HFFc6 (cell line): ENCODE results near the gene GNPTG. TPM values are rescaled to one million over a fixed set of nuclear protein-coding genes. Genes with fewer than 3 reads are reported as not detected.
"Not testable (repeated sequence)": the region's sequence is repeated elsewhere in the genome, so short reads cannot be mapped to it uniquely, and the experiment has no call there.

Experiments used
- DNase-seq: peaks from one replicate; pipeline ENCODE4 v3.0.0-alpha.2; 2018
- H3K27ac Mint-ChIP-seq: 2 replicates; pipeline ENCODE4 v1.8.0; 2020; ENCODE audit warnings: mild to moderate bottlenecking, mixed read lengths
- H3K27me3 Mint-ChIP-seq: 2 replicates; pipeline ENCODE4 v1.8.0; 2021; ENCODE audit warnings: mild to moderate bottlenecking, moderate library complexity, mixed read lengths; ENCODE audit not compliant: insufficient read depth
- H3K36me3 Mint-ChIP-seq: 2 replicates; pipeline ENCODE4 v1.8.0; 2021; ENCODE audit warnings: low read depth, mixed read lengths
- H3K4me1 Mint-ChIP-seq: 2 replicates; pipeline ENCODE4 v1.8.0; 2020; ENCODE audit warnings: low read depth, mixed read lengths
- H3K4me3 Mint-ChIP-seq: 2 replicates; pipeline ENCODE4 v1.8.0; 2020; ENCODE audit warnings: mild to moderate bottlenecking, moderate library complexity, mixed read lengths
- H3K9me3 Mint-ChIP-seq: 2 replicates; pipeline ENCODE4 v1.8.0; 2020; ENCODE audit warnings: mild to moderate bottlenecking, mixed read lengths
- total RNA-seq, 6 experiments: library from RNA; stranded (reverse); fragmentation: NEBNext Ultra II Directional; extraction: Animal tissue kit (Norgen Biotek cat#: 25700); gene quantifications; 2 replicates in 1 of 6; 3 replicates in 5 of 6; pipeline ENCODE4 v1.2.3, GENCODE V29; 2021
- TF ChIP-seq, protein P1 (sequence below): fragments of 200-600 bp; sonication (generic); IDR thresholded peaks from 2 replicates; pipeline ENCODE4 v1.5.0; 2021; ENCODE audit warnings: antibody characterized with exemption, mild to moderate bottlenecking

The GNPTG gene
- total RNA-seq, 6 experiments from 2014 or later = 46.8 to 68.1 (median 52.6) TPM

DNA sequence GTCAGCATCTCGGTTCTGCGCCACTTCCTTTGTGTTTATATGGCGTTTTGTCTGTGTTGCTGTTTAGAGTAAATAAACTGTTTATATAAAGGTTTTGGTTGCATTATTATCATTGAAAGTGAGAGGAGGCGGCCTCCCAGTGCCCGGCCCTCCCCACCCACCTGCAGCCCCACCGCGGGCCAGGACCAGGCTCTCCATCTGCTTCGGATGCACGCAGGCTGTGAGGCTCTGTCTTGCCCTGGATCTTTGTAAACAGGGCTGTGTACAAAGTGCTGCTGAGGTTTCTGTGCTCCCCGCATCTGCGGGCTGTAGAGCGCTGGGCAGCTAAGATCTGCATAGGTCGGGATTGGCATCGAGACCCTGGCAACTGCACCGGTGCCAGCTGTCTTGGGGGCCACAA lies 26.5 kb upstream of the GNPTG start:
- Mint-ChIP-seq H3K27ac (no peak overlapping the region), H3K4me3 (no peak overlapping the region), H3K4me1 (no peaks in the 10 kb centered on the region), H3K9me3 (no peaks in the 10 kb centered on the region), H3K27me3 (peaks cover 1% of the 10 kb centered on the region; the same call in 1 of the 2 replicates), H3K36me3 (peaks cover under 1% of the 10 kb centered on the region; the same call in 1 of the 2 replicates)
- TF ChIP-seq, protein P1, sequence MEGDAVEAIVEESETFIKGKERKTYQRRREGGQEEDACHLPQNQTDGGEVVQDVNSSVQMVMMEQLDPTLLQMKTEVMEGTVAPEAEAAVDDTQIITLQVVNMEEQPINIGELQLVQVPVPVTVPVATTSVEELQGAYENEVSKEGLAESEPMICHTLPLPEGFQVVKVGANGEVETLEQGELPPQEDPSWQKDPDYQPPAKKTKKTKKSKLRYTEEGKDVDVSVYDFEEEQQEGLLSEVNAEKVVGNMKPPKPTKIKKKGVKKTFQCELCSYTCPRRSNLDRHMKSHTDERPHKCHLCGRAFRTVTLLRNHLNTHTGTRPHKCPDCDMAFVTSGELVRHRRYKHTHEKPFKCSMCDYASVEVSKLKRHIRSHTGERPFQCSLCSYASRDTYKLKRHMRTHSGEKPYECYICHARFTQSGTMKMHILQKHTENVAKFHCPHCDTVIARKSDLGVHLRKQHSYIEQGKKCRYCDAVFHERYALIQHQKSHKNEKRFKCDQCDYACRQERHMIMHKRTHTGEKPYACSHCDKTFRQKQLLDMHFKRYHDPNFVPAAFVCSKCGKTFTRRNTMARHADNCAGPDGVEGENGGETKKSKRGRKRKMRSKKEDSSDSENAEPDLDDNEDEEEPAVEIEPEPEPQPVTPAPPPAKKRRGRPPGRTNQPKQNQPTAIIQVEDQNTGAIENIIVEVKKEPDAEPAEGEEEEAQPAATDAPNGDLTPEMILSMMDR = no peak
- DNase-seq = no peak

DNA sequence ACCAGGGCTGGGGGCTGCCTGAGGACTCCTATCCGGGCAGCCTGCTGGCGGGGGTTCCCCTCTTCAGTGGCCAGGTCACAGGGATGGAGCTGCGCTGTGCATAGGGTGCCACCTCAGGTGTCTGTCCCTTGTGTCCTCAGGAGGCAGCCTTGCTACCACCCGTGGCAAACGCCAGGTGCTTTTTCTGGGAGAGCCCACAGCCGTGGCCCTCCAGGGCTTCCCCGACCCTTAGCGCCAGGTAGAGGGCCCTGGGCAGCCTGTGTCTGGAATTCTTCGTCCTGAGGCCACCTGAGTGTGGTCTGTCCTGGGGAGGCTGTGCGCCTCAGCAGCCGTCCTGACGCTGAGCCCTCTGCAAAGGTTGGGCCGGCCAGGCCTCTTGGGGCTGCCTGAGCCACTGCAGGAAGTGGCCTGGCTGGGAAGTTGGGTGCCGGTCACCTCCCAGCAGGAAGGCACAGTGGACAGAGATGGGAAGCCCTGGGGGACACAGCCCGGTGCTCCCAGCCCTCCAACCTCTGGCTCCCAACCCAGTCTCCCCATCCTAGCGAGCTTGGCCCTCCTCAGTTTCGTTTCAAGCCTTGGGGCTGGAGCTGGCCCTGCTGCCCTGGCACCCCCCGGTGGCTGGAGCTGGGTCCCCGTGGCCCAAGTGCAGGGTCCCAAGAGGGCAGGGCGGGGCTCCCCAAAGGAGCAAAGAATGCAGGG lies 25.9 kb upstream of the GNPTG start:
- Mint-ChIP-seq H3K4me1 (no peaks in the 10 kb centered on the region), H3K27me3 (peaks cover 1% of the 10 kb centered on the region; the same call in 1 of the 2 replicates), H3K36me3 (no peaks in the 10 kb centered on the region), H3K4me3 (no peak overlapping the region), H3K27ac (no peak overlapping the region), H3K9me3 (no peaks in the 10 kb centered on the region)
- DNase-seq = no peak
- TF ChIP-seq, protein P1 = no peak

DNA sequence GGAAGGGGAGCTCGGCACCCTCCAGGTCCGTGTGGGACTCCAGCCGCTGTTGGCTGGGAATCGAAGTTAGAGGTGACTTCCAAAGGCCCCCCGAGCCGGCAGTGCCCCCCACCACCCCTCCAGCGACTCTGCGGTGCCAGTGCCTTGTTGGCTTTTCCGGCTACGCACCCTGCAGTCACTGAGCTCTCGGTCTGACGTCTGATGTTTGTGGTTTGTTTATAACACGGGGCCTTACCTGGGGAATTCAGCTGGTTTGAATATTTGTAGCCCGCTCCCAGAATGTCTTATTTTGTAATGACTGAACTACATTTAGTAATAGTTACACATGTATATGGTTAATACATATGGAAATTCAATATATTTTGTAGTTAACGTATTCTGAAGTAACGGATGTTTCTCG lies 25.3 kb upstream of the GNPTG start:
- TF ChIP-seq, protein P1 = no peak
- no peak for DNase-seq
- peaks cover 1% of the 10 kb centered on the region; the same call in 1 of the 2 replicates for H3K4me1 Mint-ChIP-seq
- H3K4me3 Mint-ChIP-seq = no peak overlapping the region
- H3K36me3 Mint-ChIP-seq = no peaks in the 10 kb centered on the region
- H3K27ac Mint-ChIP-seq = no peak overlapping the region
- peaks cover 1% of the 10 kb centered on the region; the same call in 1 of the 2 replicates for H3K27me3 Mint-ChIP-seq
- no peaks in the 10 kb centered on the region for H3K9me3 Mint-ChIP-seq

DNA sequence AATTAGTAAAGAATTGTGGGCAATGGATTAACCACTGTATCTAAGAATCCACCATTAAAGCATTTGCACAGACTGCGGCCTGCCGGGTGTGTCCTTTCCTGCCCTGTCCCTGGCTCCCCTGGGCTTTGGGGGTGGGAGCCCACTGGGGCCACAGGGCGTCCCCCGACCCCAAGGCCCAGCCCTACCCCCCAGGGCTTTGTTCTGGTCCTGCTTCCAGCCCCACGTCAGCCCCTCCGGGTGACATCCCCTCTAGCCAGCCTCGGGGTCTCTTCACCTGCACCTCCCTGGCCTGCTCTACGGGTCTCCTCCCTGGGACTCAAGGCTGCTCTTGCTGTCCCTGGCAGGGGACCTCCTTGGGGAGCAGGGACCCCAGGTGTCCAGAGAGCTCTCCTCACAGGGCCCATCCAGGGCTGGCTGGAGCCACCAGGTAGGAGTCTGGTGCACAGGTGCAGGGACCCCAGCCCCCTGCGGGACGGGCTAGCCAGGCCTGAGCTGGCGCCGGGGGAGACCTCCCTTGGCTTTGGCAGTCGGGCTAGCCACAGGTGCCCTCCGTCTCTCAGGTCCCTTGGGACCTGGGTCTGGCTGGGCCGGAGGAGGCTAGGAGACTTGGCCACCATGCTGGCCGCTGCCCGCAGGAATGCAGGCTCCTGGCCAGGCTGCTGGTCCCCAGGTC lies 24.6 kb upstream of the GNPTG start:
- TF ChIP-seq, protein P1 = no peak
- no peaks in the 10 kb centered on the region for H3K36me3 Mint-ChIP-seq
- no peaks in the 10 kb centered on the region for H3K9me3 Mint-ChIP-seq
- peaks cover 6% of the 10 kb centered on the region; the same call in 1 of the 2 replicates for H3K4me1 Mint-ChIP-seq
- no peak overlapping the region for H3K27ac Mint-ChIP-seq
- DNase-seq = no peak
- H3K27me3 Mint-ChIP-seq = peaks cover 3% of the 10 kb centered on the region; the same call in 1 of the 2 replicates
- H3K4me3 Mint-ChIP-seq = no peak overlapping the region

DNA sequence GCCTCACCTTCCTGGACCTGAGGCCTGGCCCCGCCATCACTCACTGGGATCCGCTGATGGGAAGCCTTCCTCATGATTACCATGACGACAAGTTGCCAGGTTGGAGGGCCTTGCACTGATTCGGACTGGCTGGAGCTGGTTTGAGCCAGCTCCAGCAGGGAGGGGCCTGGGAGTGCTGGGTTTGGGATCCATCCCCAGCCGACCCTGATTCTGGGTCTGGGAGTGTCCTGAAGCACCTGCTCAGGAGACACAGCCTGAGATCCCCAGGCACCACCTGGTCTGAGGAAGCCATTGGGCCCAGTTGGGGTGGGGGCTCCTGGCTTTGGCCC lies 24.1 kb upstream of the GNPTG start:
- H3K4me1 Mint-ChIP-seq = peaks cover 6% of the 10 kb centered on the region; the same call in 1 of the 2 replicates
- no peak overlapping the region for H3K4me3 Mint-ChIP-seq
- no peak for DNase-seq
- no peaks in the 10 kb centered on the region for H3K9me3 Mint-ChIP-seq
- H3K27ac Mint-ChIP-seq = no peak overlapping the region
- TF ChIP-seq, protein P1 = no peak
- H3K27me3 Mint-ChIP-seq = peaks cover 2% of the 10 kb centered on the region; the same call in 1 of the 2 replicates
- H3K36me3 Mint-ChIP-seq = no peaks in the 10 kb centered on the region

DNA sequence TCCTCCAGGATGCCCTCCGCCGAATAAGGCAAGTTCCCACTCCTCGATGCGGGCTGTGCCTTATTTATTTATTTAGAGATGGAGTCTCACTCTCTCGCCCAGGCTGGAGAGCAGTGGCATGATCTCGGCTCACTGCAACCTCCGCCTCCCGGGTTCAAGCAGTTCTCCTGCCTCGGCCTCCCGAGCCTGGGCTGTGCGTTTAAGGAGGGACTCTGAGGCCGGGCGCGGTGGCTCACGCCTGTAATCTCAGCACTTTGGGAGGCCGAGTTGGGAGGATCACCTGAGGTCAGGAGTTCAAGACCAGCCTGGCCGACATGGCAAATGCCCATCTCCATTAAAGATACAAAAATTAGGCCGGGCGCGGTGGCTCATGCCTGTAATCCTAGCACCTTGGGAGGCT lies 23.6 kb upstream of the GNPTG start:
- not testable (repeated sequence) for H3K27ac Mint-ChIP-seq, H3K9me3 Mint-ChIP-seq, H3K4me3 Mint-ChIP-seq, H3K27me3 Mint-ChIP-seq, H3K4me1 Mint-ChIP-seq, H3K36me3 Mint-ChIP-seq, DNase-seq

DNA sequence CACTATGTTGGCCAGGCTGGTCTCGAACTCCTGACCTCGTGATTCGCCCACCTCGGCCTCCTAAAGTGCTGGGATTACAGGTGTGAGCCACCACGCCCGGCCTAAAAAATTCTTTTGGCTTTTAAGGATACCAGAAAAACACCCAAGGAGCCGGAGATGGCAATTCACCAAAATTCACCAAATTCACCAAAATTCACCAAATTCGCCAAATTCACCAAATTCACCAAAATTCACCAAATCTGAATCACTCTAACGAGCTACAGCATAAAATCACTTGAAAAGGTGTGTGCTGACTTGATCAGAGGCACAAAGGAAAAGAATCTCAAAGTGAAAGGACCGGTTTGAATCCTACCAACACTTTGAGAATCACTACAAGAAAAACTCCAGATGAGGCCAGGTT lies 22.8 kb upstream of the GNPTG start:
- DNase-seq, H3K4me1 Mint-ChIP-seq, H3K27me3 Mint-ChIP-seq: not testable (repeated sequence)

More for the DNA sequence above, 22.8 kb upstream of the GNPTG start:
- H3K9me3 Mint-ChIP-seq, H3K36me3 Mint-ChIP-seq, H3K27ac Mint-ChIP-seq, H3K4me3 Mint-ChIP-seq: not testable (repeated sequence)
